Mucosa of rectum (tissue), 2 donors: Measurements from ENCODE around the gene KCNH2.

Experiments
- H3K27ac ChIP-seq, 2 donors: one replicate each; pipeline ENCODE4 v1.7.0; 2013; ENCODE audit warnings: inconsistent platforms in 2 of 2, low read depth in 2 of 2, low read length in 2 of 2
- H3K27me3 ChIP-seq, 2 donors: one replicate each; pipeline ENCODE4 v1.7.0; 2013; ENCODE audit warnings: low read length in 2 of 2; ENCODE audit not compliant: control insufficient read depth in 2 of 2, insufficient read depth in 2 of 2
- H3K36me3 ChIP-seq, 2 donors: one replicate each; pipeline ENCODE4 v1.7.0; 2013; ENCODE audit warnings: low read length in 2 of 2; ENCODE audit not compliant: control insufficient read depth in 2 of 2, insufficient read depth in 2 of 2
- H3K4me1 ChIP-seq, 2 donors: one replicate each; pipeline ENCODE4 v1.7.0; 2013; ENCODE audit warnings: low read length in 2 of 2, mild to moderate bottlenecking in 1 of 2; ENCODE audit not compliant: control insufficient read depth in 2 of 2, insufficient read depth in 2 of 2
- H3K4me3 ChIP-seq, 2 donors: one replicate each; pipeline ENCODE4 v1.7.0; 2013; ENCODE audit warnings: low read length in 2 of 2
- H3K9ac ChIP-seq, 2 donors: one replicate each; pipeline ENCODE4 v1.7.0; 2013; ENCODE audit warnings: low read length in 2 of 2, low read depth in 1 of 2, mild to moderate bottlenecking in 1 of 2
- H3K9me3 ChIP-seq, 2 donors: one replicate each; pipeline ENCODE4 v1.7.0; 2013; ENCODE audit warnings: low read length in 2 of 2; ENCODE audit not compliant: control insufficient read depth in 2 of 2
- donor health status: healthy.
- donor health status: Normal muscosa, but diverticular disease.

The KCNH2 gene

DNA sequence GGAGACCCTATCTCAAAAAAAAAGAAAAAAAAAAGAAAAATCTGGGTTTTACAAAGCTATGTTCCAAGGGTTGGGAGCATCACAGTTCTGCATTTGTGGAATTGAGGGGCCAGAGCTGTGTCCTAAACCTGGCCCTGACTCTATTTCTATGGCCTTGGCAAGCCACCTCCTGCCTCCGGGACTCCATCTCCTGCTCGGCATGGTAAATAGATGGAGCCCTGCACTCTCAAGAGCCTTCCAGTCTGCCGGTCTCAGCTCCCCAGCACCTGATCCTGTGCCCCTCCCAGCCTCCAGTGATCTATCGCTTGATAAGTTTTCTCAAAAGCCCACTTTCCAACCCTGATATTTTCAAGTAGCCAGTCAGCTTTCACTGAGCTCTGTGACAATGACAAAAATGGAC lies 43.0 kb downstream of the KCNH2 start:
- Histone ChIP-seq H3K9me3 (no peaks in the 10 kb centered on the region), H3K36me3 (no peaks in the 10 kb centered on the region), H3K27me3 (no peaks in the 10 kb centered on the region), H3K4me3 (no peak overlapping the region), H3K4me1 (no peaks in the 10 kb centered on the region), H3K27ac (no peak overlapping the region), H3K9ac (no peak overlapping the region)

DNA sequence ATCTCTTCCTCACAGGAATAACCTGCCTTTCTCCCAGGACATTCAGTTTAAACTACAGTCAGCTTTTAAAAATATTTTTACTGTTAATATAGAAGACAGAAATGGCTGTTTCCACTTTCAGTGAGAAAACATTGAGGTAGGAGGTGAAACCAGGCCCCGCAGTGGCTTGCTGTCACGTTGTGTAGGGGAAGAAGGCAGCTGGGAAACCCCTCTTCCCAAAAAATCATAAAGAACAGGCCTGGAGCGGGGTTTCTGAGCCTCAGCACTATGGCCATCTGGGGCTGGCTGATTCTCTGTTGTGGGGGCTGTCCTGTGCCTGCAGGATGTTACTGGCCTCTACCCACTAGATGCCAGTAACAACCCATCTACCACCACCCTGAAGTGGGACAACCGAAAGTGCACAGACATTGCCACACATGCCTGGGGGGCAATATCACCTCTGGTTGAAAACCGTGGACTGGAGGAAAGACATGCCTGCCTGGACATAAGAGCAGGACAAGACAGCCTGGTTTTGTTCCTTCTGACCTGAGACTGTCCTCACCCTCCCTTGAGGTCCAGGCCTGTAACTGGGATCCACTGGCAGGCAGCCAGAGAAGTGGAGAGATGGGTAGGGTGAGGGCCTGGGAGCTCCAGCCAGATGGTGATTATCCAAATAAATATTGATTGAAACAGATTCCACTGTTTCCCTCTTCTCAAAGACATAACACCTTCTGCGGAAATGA lies 43.9 kb downstream of the KCNH2 start:
- Histone ChIP-seq H3K9ac (no peak overlapping the region), H3K4me1 (no peaks in the 10 kb centered on the region), H3K36me3 (no peaks in the 10 kb centered on the region), H3K27ac (no peak overlapping the region), H3K4me3 (no peak overlapping the region), H3K9me3 (no peaks in the 10 kb centered on the region), H3K27me3 (no peaks in the 10 kb centered on the region)

DNA sequence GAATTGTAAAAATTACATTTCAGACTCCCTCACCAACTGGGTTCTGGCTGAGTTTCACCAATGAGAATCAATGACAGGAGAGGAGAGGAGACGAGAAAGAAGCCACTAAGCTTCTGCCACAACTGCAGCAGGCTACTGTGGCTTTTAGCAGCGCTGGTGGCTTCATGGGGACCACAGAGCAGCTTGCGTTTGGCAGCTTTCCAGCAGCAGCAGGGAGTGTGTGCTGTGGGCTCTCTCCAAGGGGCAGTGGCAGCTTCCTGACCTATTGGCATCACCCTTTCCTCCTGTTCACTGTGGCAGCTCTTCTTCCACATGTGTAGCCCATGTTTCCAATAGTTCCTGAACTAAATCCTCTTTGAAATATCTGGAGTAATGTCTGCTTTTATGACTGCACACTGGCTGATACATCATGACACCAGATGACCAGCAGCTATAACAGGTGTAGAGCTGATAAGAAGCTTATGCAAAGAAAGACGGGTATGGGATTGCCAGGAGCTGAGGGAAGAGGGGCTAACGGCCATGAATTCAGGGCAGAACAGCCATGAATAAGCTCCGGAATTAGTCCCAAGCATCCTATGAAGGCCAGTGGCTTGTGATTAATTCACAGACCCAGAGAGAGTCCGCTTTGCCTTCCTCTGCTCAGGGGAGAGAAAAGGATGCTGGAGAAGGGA lies 46.8 kb downstream of the KCNH2 start:
- Histone ChIP-seq H3K9ac (no peak overlapping the region), H3K4me1 (no peaks in the 10 kb centered on the region), H3K9me3 (no peaks in the 10 kb centered on the region), H3K27ac (no peak overlapping the region), H3K36me3 (no peaks in the 10 kb centered on the region), H3K27me3 (no peaks in the 10 kb centered on the region), H3K4me3 (no peak overlapping the region)

DNA sequence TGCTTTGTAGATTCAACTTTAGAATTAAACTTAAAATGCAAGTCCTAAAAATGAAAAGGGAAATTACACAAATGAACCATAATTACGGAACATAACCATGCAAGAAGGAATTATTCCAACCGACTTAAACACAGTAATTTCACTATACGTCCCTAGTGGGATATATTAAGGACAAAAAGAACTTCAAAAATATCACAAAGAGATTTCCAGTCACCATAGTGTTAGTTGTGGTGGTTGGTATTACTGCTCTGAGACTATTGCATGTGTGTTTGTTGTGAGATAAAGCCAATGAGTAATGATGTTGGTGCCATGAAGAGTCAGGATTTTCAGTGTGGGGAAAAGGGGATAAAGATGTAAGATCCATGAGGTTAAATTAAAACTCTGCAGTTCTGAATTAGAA lies 49.6 kb downstream of the KCNH2 start:
- Histone ChIP-seq H3K27ac (no peak overlapping the region), H3K36me3 (no peaks in the 10 kb centered on the region), H3K4me3 (no peak overlapping the region), H3K27me3 (no peaks in the 10 kb centered on the region), H3K9ac (no peak overlapping the region), H3K4me1 (peaks cover 2 to 3% of the 10 kb centered on the region in 2 donors), H3K9me3 (no peaks in the 10 kb centered on the region)

DNA sequence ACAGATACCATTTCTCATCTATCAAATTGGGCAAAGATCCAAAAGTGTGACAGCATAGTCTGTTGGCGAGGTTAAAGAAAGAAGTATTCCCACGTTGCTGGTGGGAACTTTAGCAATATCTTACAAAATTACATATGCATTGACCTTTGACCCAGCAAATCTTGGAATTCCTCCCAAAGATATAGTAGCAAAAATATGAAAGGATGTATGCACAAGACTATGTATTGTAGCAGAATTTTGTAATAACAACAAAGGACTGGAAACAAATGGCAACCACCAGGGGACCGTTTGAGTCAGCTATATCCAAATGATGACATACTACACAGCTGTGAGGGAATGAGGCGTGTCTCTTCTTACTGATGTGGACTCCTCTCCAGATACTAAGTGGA lies 50.2 kb downstream of the KCNH2 start:
- Histone ChIP-seq H3K36me3 (no peaks in the 10 kb centered on the region), H3K4me3 (no peak overlapping the region), H3K9me3 (no peaks in the 10 kb centered on the region), H3K27ac (no peak overlapping the region), H3K27me3 (no peaks in the 10 kb centered on the region), H3K4me1 (peaks cover 3 to 7% of the 10 kb centered on the region in 2 donors), H3K9ac (no peak overlapping the region)

DNA sequence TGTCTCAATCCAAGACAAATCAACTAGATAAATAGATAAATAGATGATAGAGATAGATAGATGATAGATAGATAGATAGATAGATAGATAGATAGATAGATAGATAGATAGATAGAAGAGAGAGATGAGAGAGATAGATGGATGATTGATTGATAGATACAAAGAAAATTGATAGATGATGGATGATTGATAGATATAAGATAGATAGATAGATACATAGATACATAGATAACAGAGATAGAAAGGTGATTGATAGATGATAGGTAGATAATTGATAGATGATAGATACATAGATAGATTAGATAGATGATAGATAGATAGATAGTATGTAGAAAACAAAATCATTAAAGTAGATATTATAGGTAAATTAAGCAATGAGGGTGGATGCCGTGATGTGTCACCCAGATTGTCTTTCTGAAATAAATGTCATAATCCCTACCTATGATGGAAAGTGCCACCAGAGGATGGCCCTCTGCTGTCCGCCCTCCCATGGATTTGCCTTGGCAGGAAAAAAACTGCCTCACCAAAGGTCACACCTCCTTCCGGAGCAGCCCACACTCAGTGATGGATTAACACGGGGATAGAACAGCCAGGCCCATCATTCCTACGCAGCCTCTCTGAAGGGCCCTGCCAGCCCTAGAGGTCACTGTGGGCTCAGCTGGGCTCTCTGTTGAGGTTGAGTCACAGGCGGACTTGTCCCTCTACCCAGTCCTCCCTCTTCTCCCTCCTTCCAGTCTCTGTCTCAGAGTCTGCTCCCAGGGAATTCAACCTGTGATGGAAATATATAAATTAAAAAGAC lies 50.8 kb downstream of the KCNH2 start:
- no peak overlapping the region for H3K4me3 ChIP-seq
- H3K36me3 ChIP-seq = no peaks in the 10 kb centered on the region
- no peaks in the 10 kb centered on the region for H3K9me3 ChIP-seq
- no peak overlapping the region for H3K27ac ChIP-seq
- H3K27me3 ChIP-seq = no peaks in the 10 kb centered on the region
- H3K4me1 ChIP-seq = peaks cover 3 to 7% of the 10 kb centered on the region in 2 donors
- H3K9ac ChIP-seq = no peak overlapping the region

DNA sequence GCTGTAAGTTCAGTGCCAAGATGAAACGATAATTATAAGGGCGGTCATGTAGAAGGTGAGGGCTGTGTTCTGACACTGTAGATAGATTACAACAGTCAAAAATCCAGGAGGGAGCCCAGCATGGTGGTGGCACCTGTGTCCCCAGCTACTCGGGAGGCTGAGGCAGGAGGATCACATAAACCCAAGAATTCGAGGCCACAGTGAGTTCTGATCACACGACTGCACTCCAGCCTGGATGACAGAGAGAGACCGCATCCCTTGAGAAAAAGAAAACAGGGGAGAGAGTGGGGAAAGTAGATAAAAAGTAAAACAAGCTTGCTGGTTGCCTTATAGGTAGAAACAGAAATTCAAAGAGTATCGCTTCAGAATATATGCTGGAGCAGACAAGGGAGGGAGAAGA lies 52.1 kb downstream of the KCNH2 start:
- no peak overlapping the region for H3K4me3 ChIP-seq
- H3K4me1 ChIP-seq = peaks cover 3 to 7% of the 10 kb centered on the region in 2 donors
- no peak overlapping the region for H3K9ac ChIP-seq
- no peaks in the 10 kb centered on the region for H3K36me3 ChIP-seq
- H3K9me3 ChIP-seq = no peaks in the 10 kb centered on the region
- no peak overlapping the region for H3K27ac ChIP-seq
- no peaks in the 10 kb centered on the region for H3K27me3 ChIP-seq

DNA sequence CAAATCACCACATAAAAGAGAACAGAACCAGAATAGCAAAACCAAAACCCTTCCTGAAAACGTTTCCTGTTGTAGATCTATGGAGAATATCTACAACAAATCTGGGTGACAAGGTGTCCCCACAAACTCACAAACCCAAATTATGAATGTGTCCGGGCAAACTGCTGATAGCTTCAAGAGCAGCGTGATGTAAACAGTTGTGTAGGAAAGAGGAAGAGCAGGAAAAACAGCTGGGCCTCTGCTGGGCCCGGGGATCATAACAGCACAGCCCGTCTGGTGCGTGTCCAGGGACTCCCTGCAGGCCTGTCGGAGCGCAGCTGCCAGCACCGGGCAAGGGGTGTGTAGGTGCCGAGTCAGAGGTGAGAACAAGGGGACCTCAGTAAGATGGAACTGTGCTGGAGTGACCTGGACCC lies 53.7 kb downstream of the KCNH2 start:
- Histone ChIP-seq H3K9ac (no peak overlapping the region), H3K27me3 (no peaks in the 10 kb centered on the region), H3K27ac (no peak overlapping the region), H3K36me3 (no peaks in the 10 kb centered on the region), H3K4me1 (peaks cover 3 to 7% of the 10 kb centered on the region in 2 donors), H3K9me3 (no peaks in the 10 kb centered on the region), H3K4me3 (no peak overlapping the region)

DNA sequence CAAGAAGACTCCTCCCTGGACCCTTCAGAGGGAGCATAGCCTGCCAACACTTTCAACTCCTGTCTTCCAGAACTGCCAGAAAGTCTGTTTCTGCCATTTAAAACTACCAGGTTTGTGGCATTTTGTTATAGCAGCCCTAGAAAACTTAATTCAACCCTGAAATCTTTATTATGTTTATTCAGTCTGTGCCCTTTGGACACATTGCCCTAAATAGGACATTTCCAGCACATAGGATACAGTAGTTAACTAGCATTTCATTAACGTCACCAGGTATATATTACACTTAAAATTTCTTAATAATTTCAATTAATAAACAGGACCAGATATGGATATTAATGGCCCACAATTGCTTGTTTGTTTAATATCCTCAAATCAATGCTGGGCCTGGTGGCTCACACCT lies 54.3 kb downstream of the KCNH2 start:
- Histone ChIP-seq H3K4me3 (no peak overlapping the region), H3K4me1 (peaks cover 3 to 7% of the 10 kb centered on the region in 2 donors), H3K27me3 (no peaks in the 10 kb centered on the region), H3K36me3 (no peaks in the 10 kb centered on the region), H3K27ac (no peak overlapping the region), H3K9me3 (no peaks in the 10 kb centered on the region), H3K9ac (no peak overlapping the region)

DNA sequence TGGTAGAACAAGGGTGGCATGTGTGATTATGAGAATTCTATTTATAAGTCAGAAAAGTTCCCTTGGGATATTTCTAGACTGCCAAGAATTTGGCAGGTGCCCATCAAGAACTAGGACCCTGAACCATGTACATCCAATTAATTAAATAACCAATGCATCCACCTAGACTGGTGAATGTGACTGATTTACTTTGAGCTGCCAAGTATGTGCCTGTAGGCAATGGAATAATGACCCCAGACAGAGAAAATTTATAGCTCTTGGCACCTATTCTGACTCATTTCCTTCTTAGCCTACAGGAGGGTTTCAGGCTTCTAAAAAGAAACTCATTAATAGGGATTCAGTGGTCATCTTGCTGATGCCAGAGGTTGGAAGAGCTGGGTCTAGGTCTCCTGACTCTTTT lies 54.9 kb downstream of the KCNH2 start:
- no peaks in the 10 kb centered on the region for H3K36me3 ChIP-seq
- H3K9me3 ChIP-seq = no peaks in the 10 kb centered on the region
- peaks cover 3 to 7% of the 10 kb centered on the region in 2 donors for H3K4me1 ChIP-seq
- H3K27me3 ChIP-seq = no peaks in the 10 kb centered on the region
- no peak overlapping the region for H3K27ac ChIP-seq
- no peak overlapping the region for H3K4me3 ChIP-seq
- no peak overlapping the region for H3K9ac ChIP-seq
